Mammary epithelial cell (primary cell): ENCODE results near the gene FAM120AOS.

Experiments used
- CTCF ChIP-seq, 2 donors: IDR thresholded peaks in 1 of 2; conservative IDR thresholded peaks in 1 of 2; 2 replicates each; pipeline ENCODE4 v1.5.1; 2011 to 2012; ENCODE audit warnings: inconsistent platforms in 2 of 2, low read length in 2 of 2, mild to moderate bottlenecking in 2 of 2, control low read depth in 1 of 2, low read depth in 1 of 2; ENCODE audit not compliant: insufficient read depth in 1 of 2; ENCODE audit errors: extremely low read depth in 1 of 2
- EZH2 ChIP-seq: IDR thresholded peaks from 2 replicates; pipeline ENCODE4 v1.6.1; 2012; ENCODE audit warnings: low read length, inconsistent platforms, borderline replicate concordance

- TF ChIP-seq EZH2 (no peak), CTCF (conservative IDR thresholded peaks at IDR 0.05 in 1 of 2, IDR thresholded peaks at IDR 0.05 in 1 of 2; ENCODE audit: extremely low read depth in 1 of 2, insufficient read depth in 1 of 2, low read depth in 1 of 2, low read length in 2 of 2) (no peak)
Observed at GRCh38 chr9:93468763-93469456, 15.5 kb upstream of the FAM120AOS start.
